Prostate gland (tissue), 2 donors: ENCODE measurements around the gene TOM1. TPM values are rescaled to one million over a fixed set of nuclear protein-coding genes. Genes with fewer than 3 reads are reported as not detected.

Experiments
- DNase-seq: peaks from one replicate; pipeline ENCODE4 v3.0.0-alpha.2; 2019; ENCODE audit warnings: low spot score
- H3K27ac ChIP-seq, 2 donors: fragments of 200-600 bp; sonication (generic); 2 replicates each; pipeline ENCODE4 v1.5.1; 2017 to 2019
- H3K27me3 ChIP-seq: fragments of 200-600 bp; sonication (generic); replicated peaks from 2 replicates; pipeline ENCODE4 v1.5.1; 2019; ENCODE audit not compliant: insufficient read depth
- H3K36me3 ChIP-seq, 2 donors: fragments of 200-600 bp; sonication (generic); 1 replicate in 1 of 2; 2 replicates in 1 of 2; pipeline versions ENCODE4 v1.5.1 to v1.8.1; 2017 to 2019
- H3K4me1 ChIP-seq: fragments of 200-600 bp; sonication (generic); replicated peaks from 2 replicates; pipeline ENCODE4 v1.5.1; 2019
- H3K4me3 ChIP-seq, 2 donors: fragments of 200-600 bp; sonication (generic); 2 replicates each; pipeline ENCODE4 v1.5.1; 2017 to 2019
- H3K9me3 ChIP-seq: fragments of 200-600 bp; sonication (generic); 2 replicates; pipeline ENCODE4 v1.5.1; 2017
- POLR2A ChIP-seq: fragments of 450-650 bp; IDR thresholded peaks from one replicate; pipeline ENCODE4 v1.6.1; 2016; ENCODE audit warnings: antibody characterized with exemption, mild to moderate bottlenecking
- POLR2AphosphoS5 ChIP-seq: sonication (generic); formaldehyde crosslinking; IDR thresholded peaks from one replicate; pipeline ENCODE4 v1.6.1; 2017; ENCODE audit warnings: antibody characterized with exemption
- WGBS: methylation state at CpG from one replicate; pipeline ENCODE4 v1.1.5; 2018; 5-methylcytosine and 5-hydroxymethylcytosine counted together
- intact Hi-C: fragments of 100-400 bp; cut with DNase I; formaldehyde crosslinking; loops from one replicate; pipeline ENCODE4 v1.14.2; 2022
- total RNA-seq, 2 donors: library from RNA; depleted of rRNA; stranded (reverse); fragments of >200 nt; gene quantifications; one replicate each; pipeline ENCODE4 v1.1.0, GENCODE V29; 2016
- TF ChIP-seq, protein P1 (sequence below), 4 experiments: fragments of 200-600 bp in 2 of 4; fragments of 450-650 bp in 2 of 4; sonication (generic) in 2 of 4; IDR thresholded peaks; 1 replicate in 3 of 4; 2 replicates in 1 of 4; pipeline ENCODE4 v1.5.1; 2016 to 2019; ENCODE audit warnings: antibody characterized with exemption in 4 of 4, mild to moderate bottlenecking in 2 of 4, moderate library complexity in 2 of 4

The TOM1 gene
- total RNA-seq, 2 donors from 2014 or later: 65.6 to 68.6 TPM

DNA sequence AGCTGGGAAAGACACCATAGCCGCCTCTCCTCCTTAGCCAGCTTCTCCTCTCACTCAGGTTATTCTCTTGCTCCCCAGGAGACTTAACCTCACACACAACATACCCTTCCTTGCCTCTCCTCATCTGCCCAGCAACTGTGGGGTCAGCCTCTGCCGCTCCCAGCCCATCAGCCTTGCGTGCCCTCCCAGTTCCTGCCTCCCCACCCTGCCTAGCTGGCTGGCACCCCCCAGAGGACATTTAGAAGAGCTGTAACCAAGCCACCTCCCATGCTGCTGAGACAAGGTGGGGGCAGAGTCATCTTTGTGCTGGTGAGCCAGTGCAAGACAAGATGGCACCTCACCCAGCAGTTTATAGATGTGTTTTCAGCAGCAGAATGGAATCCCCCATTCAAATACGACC, 38.2 kb downstream of the TOM1 start:
- H3K4me1 ChIP-seq: no peaks in the 10 kb centered on the region
- intact Hi-C loops: no loop called here
- no peaks in the 10 kb centered on the region for H3K9me3 ChIP-seq
- 83% methylated on average over 4 of the region's 4 CpGs for WGBS
- peaks cover 18 to 34% of the 10 kb centered on the region in 2 donors for H3K36me3 ChIP-seq
- no peak for DNase-seq
- H3K4me3 ChIP-seq: no peak overlapping the region
- H3K27ac ChIP-seq: no peak overlapping the region
- no peaks in the 10 kb centered on the region for H3K27me3 ChIP-seq
- TF ChIP-seq POLR2AphosphoS5 (no peak), POLR2A (no peak)
- TF ChIP-seq, protein P1, sequence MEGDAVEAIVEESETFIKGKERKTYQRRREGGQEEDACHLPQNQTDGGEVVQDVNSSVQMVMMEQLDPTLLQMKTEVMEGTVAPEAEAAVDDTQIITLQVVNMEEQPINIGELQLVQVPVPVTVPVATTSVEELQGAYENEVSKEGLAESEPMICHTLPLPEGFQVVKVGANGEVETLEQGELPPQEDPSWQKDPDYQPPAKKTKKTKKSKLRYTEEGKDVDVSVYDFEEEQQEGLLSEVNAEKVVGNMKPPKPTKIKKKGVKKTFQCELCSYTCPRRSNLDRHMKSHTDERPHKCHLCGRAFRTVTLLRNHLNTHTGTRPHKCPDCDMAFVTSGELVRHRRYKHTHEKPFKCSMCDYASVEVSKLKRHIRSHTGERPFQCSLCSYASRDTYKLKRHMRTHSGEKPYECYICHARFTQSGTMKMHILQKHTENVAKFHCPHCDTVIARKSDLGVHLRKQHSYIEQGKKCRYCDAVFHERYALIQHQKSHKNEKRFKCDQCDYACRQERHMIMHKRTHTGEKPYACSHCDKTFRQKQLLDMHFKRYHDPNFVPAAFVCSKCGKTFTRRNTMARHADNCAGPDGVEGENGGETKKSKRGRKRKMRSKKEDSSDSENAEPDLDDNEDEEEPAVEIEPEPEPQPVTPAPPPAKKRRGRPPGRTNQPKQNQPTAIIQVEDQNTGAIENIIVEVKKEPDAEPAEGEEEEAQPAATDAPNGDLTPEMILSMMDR (IDR thresholded peaks at IDR 0.05): no peak

DNA sequence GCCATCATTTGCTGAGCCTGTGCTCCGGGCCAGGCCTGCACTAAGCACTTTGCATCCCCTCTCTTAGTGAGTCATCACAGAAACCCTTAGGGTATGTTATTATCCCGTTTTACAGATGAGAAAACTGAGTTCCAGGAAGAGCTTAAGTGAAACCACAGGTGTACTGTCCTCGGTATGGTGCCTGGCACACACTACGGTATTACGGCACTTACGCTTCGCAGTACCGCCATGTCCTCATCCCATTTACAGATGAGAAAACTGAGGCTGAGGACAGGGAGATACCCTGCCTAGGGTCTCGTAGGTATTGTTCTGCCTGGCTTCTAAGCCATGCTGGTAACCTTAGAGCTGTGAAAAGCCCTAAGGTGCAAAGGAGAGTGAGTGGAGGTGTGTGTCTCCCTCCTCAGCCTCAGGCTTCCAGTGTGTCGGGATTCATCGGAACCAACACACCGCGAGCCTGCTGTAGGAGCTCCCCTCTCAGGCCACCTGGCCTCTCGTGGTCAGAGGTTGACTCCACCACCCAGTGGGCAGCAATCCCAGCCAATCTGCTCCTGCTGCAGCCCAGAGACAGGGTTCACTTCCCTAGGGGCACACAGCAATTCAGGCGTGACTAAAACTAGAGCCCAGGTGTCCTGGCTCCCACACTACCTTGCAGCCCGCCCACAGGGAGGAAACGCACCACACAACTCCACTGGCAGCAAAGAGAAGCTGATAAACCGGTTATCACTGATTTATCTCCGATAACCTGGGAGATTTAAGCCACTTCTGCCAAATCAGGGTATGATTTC, 41.6 kb downstream of the TOM1 start:
- Histone ChIP-seq H3K36me3 (peaks cover 7 to 17% of the 10 kb centered on the region in 2 donors), H3K4me3 (no peak overlapping the region), H3K9me3 (no peaks in the 10 kb centered on the region), H3K4me1 (no peaks in the 10 kb centered on the region), H3K27me3 (no peaks in the 10 kb centered on the region), H3K27ac (no peak overlapping the region)
- intact Hi-C loops: no loop called here
- WGBS: 88% methylated on average over 19 of the region's 19 CpGs
- TF ChIP-seq POLR2A (no peak), POLR2AphosphoS5 (no peak)
- TF ChIP-seq, protein P1 (IDR thresholded peaks at IDR 0.05): no peak
- no peak for DNase-seq

DNA sequence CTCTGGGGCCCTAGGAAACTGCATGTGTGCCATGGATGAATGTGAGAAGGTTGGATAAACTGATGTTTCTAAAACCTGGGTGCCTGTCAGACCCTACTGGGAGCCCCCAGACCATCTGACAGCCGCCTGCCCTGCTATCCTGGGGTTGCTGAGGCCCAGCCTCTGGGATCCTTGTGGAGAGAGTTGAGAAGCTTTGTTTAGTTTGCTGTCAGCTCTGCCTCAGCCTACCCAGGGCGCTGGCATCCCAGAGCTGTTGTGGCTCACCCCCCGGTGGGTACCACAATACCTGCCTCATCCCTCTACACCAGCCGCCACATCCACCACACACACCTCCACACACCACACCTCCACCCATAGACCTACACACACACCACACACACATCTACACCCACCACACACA, 42.7 kb downstream of the TOM1 start:
- WGBS: 95% methylated on average over 4 of the region's 4 CpGs
- no peak overlapping the region for H3K27ac ChIP-seq
- no peak for DNase-seq
- H3K4me3 ChIP-seq: no peak overlapping the region
- no peaks in the 10 kb centered on the region for H3K9me3 ChIP-seq
- H3K27me3 ChIP-seq: no peaks in the 10 kb centered on the region
- H3K4me1 ChIP-seq: no peaks in the 10 kb centered on the region
- intact Hi-C loops: no loop called here
- TF ChIP-seq POLR2A: no peak
- TF ChIP-seq, protein P1 (IDR thresholded peaks at IDR 0.05): no peak
- no peak for TF ChIP-seq POLR2AphosphoS5
- peaks cover 7 to 17% of the 10 kb centered on the region in 2 donors for H3K36me3 ChIP-seq

GRCh38 chr22:35343664-35344550, 44.2 kb downstream of the TOM1 start:
- WGBS: 96% methylated on average over 26 of the region's 26 CpGs
- H3K27me3 ChIP-seq: no peaks in the 10 kb centered on the region
- peaks cover 1 to 9% of the 10 kb centered on the region in 2 donors for H3K36me3 ChIP-seq
- no peak overlapping the region for H3K27ac ChIP-seq
- H3K9me3 ChIP-seq: no peaks in the 10 kb centered on the region
- intact Hi-C loops: no loop called here
- no peak for DNase-seq
- TF ChIP-seq POLR2A (no peak), POLR2AphosphoS5 (no peak)
- TF ChIP-seq, protein P1 (IDR thresholded peaks at IDR 0.05): no peak
- no peaks in the 10 kb centered on the region for H3K4me1 ChIP-seq
- H3K4me3 ChIP-seq: no peak overlapping the region
